ENCODE measurements around the gene CD28. TPM values are rescaled to one million over a fixed set of nuclear protein-coding genes. Genes with fewer than 3 reads are reported as not detected.

The CD28 gene
- total RNA-seq, 2 donors from 2014 or later: 0.05 to 0.51 TPM

DNA sequence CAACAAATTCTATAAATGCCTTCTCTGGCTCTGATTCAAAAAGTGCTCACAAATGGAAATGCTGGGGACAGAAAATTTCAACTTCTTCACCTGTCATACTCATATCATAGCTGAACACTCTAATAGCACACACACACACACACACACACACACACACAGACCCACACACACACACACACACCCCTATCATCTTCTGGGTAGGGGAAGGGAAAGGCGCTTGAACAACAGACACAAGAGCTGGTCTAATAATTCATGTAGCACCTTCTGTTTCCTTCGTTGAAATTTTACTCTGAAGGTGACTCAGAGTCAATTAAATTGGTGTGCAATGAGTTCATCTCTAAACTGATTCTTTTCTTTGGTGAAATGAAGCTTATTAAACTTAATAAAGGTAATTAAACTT is 32.9 kb downstream of the CD28 start:
- TF ChIP-seq POLR2A (IDR thresholded peaks at IDR 0.05): no peak
- TF ChIP-seq, protein P1, sequence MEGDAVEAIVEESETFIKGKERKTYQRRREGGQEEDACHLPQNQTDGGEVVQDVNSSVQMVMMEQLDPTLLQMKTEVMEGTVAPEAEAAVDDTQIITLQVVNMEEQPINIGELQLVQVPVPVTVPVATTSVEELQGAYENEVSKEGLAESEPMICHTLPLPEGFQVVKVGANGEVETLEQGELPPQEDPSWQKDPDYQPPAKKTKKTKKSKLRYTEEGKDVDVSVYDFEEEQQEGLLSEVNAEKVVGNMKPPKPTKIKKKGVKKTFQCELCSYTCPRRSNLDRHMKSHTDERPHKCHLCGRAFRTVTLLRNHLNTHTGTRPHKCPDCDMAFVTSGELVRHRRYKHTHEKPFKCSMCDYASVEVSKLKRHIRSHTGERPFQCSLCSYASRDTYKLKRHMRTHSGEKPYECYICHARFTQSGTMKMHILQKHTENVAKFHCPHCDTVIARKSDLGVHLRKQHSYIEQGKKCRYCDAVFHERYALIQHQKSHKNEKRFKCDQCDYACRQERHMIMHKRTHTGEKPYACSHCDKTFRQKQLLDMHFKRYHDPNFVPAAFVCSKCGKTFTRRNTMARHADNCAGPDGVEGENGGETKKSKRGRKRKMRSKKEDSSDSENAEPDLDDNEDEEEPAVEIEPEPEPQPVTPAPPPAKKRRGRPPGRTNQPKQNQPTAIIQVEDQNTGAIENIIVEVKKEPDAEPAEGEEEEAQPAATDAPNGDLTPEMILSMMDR (IDR thresholded peaks at IDR 0.05): no peak
- TF ChIP-seq POLR2AphosphoS5 (IDR thresholded peaks at IDR 0.05): no peak
- no peak overlapping the region for H3K4me3 ChIP-seq

DNA sequence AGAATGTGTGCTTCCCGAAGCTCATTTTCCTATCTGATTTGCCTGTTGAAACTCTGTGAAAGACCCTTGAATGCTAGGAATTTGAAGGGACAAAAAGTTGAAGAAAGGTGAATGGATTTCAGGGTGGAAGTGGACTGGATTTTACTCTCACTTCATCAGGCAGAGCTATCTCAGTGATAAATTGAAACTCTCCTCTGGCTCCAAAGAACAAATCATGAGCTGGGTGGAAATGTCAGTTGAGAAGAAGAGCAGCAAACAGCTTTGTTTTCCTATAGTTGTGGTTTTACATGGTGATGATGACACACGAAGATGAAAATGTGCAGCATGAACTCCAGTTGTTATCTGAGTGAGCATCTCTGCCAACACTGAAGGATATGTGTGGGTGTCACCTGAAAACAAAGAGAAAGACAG is 34.4 kb downstream of the CD28 start:
- DNase-seq (ENCODE audit: low spot score): no peak
- no peak overlapping the region for H3K27ac ChIP-seq
- no peak overlapping the region for H3K4me3 ChIP-seq
- no peaks in the 10 kb centered on the region for H3K27me3 ChIP-seq (replicated peaks; ENCODE audit: insufficient read depth)
- H3K9me3 ChIP-seq: no peaks in the 10 kb centered on the region
- H3K36me3 ChIP-seq: no peaks in the 10 kb centered on the region
- H3K4me1 ChIP-seq (replicated peaks): peaks cover 3% of the 10 kb centered on the region
- WGBS: 52% methylated on average over 2 of the region's 2 CpGs
- intact Hi-C loops (cut with DNase I): no loop called here
- TF ChIP-seq, protein P1 (IDR thresholded peaks at IDR 0.05): no peak
- TF ChIP-seq POLR2AphosphoS5 (IDR thresholded peaks at IDR 0.05) (no peak), POLR2A (IDR thresholded peaks at IDR 0.05) (no peak)

More for the DNA sequence above, 32.9 kb downstream of the CD28 start:
- Histone ChIP-seq H3K9me3 (no peaks in the 10 kb centered on the region), H3K36me3 (no peaks in the 10 kb centered on the region), H3K4me1 (replicated peaks) (peaks cover 3% of the 10 kb centered on the region), H3K27ac (no peak overlapping the region), H3K27me3 (replicated peaks; ENCODE audit: insufficient read depth) (no peaks in the 10 kb centered on the region)
- intact Hi-C loops (cut with DNase I): no loop called here
- WGBS: 87% methylated on average over 2 of the region's 2 CpGs
- DNase-seq (ENCODE audit: low spot score): no peak

DNA sequence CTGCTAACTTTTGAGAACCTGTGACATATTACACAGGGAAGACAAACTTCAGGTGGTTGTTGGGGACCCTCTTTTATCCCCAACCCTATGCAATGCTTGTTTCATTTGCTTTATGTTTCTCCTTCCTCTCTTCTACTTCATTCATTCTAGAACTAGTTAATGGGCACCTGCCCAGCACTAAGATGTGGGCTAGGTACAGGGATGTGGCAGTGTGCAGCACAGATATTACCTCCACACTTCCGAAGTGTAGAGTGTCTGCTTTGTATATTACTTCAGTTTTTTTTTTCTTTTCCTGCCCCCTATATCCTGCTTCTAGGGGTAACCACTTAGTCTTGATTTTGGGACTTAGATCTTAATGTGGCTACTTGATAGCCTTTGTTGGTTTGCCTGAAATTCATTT is 35.1 kb downstream of the CD28 start:
- intact Hi-C loops (cut with DNase I): no loop called here
- peaks cover 3% of the 10 kb centered on the region for H3K4me1 ChIP-seq (replicated peaks)
- TF ChIP-seq POLR2A (IDR thresholded peaks at IDR 0.05): no peak
- no peak for TF ChIP-seq POLR2AphosphoS5 (IDR thresholded peaks at IDR 0.05)
- TF ChIP-seq, protein P1 (IDR thresholded peaks at IDR 0.05): no peak
- H3K36me3 ChIP-seq: no peaks in the 10 kb centered on the region
- WGBS: 100% methylated on average over 1 of the region's 1 CpG
- H3K27ac ChIP-seq: no peak overlapping the region
- H3K27me3 ChIP-seq (replicated peaks; ENCODE audit: insufficient read depth): no peaks in the 10 kb centered on the region
- no peak overlapping the region for H3K4me3 ChIP-seq
- no peak for DNase-seq (ENCODE audit: low spot score)
- H3K9me3 ChIP-seq: no peaks in the 10 kb centered on the region

DNA sequence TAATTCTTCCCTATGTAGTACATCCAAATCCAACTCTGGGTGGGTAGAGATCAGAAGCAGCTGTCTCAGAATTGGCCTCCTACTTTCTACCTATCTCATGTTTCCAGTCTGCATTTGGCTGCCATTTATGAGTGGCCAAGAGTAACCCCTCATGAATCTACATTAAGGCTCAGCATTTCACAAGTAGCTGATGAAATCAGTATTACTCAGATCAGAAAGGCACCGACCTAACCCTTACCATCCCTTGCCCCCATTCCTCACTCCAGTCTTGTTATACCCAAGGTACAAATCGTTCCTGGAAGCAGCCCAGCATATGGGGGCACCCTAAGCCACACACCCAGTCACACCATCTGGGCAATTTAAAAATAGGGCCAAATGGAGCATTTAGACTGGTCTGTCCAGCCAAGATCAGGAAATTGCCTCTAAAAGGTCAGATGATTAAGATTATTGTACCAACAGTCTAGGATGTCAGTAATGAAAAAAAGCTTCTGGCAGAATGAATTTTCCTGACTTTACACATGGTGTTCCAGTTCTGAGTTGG is 37.1 kb downstream of the CD28 start:
- Histone ChIP-seq H3K4me1 (replicated peaks) (no peaks in the 10 kb centered on the region), H3K27me3 (replicated peaks; ENCODE audit: insufficient read depth) (no peaks in the 10 kb centered on the region), H3K4me3 (no peak overlapping the region), H3K36me3 (no peaks in the 10 kb centered on the region), H3K9me3 (no peaks in the 10 kb centered on the region), H3K27ac (no peak overlapping the region)
- no peak for DNase-seq (ENCODE audit: low spot score)
- intact Hi-C loops (cut with DNase I): no loop called here
- TF ChIP-seq POLR2A (IDR thresholded peaks at IDR 0.05) (no peak), POLR2AphosphoS5 (IDR thresholded peaks at IDR 0.05) (no peak)
- TF ChIP-seq, protein P1 (IDR thresholded peaks at IDR 0.05): no peak
- 71% methylated on average over 2 of the region's 2 CpGs for WGBS

DNA sequence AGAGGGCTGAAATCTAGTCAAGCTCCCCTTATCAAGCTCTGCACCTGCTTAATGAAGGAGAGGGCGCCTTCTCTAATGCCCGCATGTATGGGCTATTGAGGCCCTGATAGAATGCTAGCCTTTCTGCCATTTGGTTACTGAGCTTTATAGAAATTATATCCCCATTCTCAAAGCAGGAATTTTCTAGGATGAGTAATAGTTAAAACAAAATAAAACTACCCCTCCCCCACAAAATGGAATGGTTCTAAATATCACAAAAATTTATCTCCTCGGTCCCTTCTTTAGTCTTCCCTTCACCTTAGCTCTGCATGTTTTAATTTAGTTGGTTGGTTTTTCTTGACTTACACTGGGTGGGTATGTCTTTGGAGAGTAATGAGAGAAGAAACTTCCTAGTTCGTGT is 37.7 kb downstream of the CD28 start:
- Histone ChIP-seq H3K27ac (no peak overlapping the region), H3K36me3 (no peaks in the 10 kb centered on the region), H3K9me3 (no peaks in the 10 kb centered on the region), H3K4me3 (no peak overlapping the region), H3K27me3 (replicated peaks; ENCODE audit: insufficient read depth) (no peaks in the 10 kb centered on the region), H3K4me1 (replicated peaks) (no peaks in the 10 kb centered on the region)
- intact Hi-C loops (cut with DNase I): no loop called here
- 93% methylated on average over 4 of the region's 4 CpGs for WGBS
- TF ChIP-seq, protein P1 (IDR thresholded peaks at IDR 0.05): no peak
- TF ChIP-seq POLR2A (IDR thresholded peaks at IDR 0.05) (no peak), POLR2AphosphoS5 (IDR thresholded peaks at IDR 0.05) (no peak)
- DNase-seq (ENCODE audit: low spot score): no peak

All from prostate gland (tissue), 2 donors.